Right lung (tissue), 5 donors: ENCODE data around the gene EXTL1. TPM values are rescaled to one million over a fixed set of nuclear protein-coding genes. Genes with fewer than 3 reads are reported as not detected.

Experiments used
- DNase-seq, 2 donors: peaks; one replicate each; pipeline ENCODE4 v3.0.0-alpha.2; 2013
- polyA plus RNA-seq, 5 donors: library from polyadenylated mRNA; unstranded; fragments of 120-200 nt; gene quantifications; one replicate each; pipeline versions ENCODE4 v1.2.1 to v1.2.3, GENCODE V29; 2013; ENCODE audit warnings: inconsistent platforms in 1 of 5, low replicate concordance in 1 of 5; ENCODE audit not compliant: insufficient read length in 5 of 5, insufficient read depth in 1 of 5

The EXTL1 gene
- polyA plus RNA-seq, 5 donors = 0.49 to 1.5 (median 0.51) TPM

DNA sequence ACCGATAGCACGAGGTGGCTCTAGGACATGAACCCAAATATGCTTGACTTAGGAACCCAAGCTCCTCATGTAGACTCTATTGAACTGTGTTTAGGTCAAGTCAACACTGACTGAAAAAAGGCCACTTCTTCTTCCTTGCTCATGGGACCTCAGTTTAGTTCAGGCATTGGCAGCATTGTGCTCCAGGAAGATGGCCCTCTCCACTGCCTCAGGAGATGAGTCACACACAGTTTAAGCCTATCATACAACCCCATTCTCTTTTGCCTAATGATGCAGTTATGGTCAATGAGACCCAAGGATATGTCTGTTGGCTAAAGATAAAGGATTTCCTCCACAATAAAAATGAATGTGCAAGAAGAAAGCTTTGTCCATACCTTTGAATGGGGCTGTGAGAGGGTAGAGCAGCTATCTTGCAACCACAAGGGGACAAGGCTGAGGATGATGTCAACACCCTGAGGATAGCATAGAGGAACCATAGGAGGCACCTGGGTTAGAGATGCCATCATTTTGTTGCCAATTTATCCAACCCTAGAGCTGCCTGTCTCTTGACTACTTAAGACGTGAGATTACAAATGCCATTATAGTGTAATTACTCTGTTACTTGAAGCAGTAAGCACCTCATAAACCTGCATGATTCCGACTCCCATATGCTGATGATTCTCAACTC, 48.9 kb downstream of the EXTL1 start:
- no peak for DNase-seq

- no peak for DNase-seq
Observed at GRCh38 chr1:26070963-26071342, 49.4 kb downstream of the EXTL1 start.

DNA sequence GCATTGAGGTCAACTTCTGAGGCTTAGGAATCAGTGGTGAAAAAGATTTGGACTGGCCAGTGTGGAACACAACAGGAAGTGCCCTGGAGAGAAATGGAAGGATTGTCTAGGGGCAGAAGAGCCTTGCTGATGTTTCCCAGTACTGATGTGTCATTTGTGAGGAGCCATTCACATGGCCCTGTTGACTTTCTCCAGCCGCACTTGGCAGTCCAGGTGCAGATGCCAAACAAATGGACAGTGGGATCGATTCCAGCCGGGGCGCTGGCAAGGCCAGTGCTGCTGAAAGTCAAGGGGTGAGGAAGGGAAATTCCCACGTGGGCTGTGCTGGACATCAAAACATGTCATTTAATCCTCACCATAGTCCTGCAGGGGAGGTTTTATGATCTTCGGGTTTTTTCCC, 50.7 kb downstream of the EXTL1 start:
- no peak for DNase-seq

- no peak for DNase-seq
Observed at GRCh38 chr1:26075421-26076144, 54.0 kb downstream of the EXTL1 start.

- DNase-seq = no peak
Observed at GRCh38 chr1:26077524-26077923, 55.9 kb downstream of the EXTL1 start.

DNA sequence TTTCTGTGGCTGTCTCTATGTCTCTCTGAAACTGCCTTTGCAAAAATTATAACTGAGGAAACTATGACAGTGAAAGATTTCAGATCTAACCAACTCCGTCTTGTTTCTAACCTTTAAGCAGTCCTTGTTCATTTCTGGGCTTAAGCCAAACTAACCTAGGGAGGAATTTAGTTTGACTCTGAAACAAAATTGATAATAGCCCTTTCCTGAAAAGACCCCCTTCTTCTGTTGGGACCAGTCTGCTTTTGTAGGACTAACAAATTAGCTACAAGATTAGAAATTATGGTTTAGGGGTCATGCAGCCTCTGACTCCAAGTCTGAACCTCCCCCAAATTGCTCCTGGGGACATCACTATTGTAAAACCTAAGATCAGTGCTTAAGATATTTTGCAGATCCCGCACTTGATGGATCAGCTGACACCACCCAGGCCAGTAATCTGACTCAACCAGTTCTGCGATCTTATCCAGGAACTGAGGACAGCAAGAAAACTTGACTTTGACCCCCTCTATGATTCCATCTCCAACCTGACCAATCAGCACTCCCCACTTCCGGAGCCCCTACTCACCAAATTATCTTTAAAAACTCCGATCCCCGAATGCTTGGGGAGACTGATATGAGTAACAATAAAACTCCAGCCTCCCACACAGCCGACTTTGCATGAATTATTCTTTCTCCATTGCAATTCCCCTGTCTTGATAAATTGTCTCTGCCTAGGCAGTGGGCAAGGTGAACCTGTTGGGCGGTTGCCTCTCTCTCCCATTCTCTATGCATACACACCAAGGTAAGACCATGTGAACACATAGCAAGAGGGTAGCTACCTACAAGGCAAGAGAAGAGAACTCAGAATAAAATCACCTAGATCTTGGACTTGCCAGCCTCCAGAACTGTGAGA, 57.0 kb downstream of the EXTL1 start:
- DNase-seq = no peak

- no peak for DNase-seq
Observed at GRCh38 chr1:26079178-26079563, 57.6 kb downstream of the EXTL1 start.

GRCh38 chr1:26079960-26080814, 58.6 kb downstream of the EXTL1 start:
- no peak for DNase-seq

GRCh38 chr1:26081267-26082019, 59.9 kb downstream of the EXTL1 start:
- no peak for DNase-seq

DNA sequence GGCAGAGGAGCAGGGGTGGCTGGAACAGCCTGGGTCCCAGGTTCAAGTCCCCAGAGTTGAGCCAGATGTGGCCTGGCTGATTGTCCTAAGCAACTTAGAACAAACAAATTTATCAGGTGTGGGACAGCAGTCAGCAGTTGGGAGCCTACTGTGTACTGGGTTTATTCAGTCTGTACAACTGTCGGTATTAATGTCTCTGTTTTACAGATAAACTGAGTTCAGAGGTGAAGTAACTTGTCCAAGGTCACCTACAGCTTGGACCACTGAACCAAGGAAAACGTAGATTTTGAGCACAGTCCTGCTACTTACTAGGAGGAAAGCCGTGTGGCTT, 60.4 kb downstream of the EXTL1 start:
- DNase-seq = no peak

DNA sequence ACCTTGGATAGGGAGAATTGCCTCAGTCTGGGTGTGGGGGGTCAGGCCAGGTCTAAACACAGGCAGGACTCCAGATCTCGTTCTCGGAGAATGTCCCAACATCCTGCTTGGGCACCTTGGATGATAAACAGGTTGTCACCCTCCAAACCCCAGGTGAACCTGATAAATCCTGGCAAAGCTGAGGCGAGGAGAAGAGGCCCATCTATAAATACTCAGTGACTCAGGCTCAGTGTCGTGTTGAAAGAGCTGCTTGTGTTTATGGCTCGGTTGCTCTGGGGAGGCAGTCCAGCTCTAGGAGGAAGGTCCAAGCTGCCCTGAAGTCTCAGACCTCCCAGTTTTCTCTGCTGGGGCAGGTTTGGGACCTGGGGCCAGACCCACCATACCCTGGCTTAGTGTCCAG, 61.6 kb downstream of the EXTL1 start:
- DNase-seq = no peak

DNA sequence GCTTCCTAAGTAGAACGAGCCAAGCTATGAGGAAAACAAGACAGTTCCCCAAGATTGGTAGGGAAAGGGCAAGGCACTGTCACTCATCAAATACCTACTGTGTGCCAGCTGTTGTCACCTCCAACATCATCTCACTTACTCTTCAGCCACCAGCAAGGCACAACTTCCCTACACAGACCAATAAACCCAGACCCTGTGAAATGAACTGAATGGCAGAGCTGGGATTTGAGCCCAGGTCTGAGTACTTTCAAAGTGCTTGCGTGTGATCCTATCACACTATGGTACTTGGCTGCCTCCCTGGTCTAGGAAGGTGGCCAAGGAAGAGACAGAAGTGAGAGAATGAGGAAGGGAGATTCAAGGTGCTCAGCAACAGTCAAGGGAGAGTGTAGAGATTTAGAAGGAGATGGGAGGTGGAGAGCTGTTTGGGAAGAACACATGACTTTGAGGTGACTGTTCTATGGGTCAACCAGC, 62.6 kb downstream of the EXTL1 start:
- DNase-seq = no peak

DNA sequence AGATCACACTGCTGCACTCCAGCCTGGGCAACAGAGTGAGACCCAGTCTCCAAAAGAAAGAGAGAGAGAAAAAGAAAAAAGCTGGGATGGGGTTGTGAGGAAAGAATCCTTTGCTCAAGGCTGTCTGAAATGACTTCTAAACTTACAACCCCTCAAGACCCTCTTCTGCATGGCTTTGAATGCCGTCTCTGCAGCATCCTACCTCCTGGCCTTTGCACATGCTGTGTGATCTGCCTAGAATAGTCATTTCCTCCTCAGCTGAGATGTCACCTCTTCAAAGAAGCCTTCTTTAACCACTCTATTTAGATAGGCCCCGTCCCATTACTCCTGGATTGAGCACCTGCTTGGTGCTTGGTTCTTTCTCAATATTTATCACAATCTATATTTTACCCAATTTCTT, 63.3 kb downstream of the EXTL1 start:
- DNase-seq = no peak

Other genes starting within 250 kb of the EXTL1 start
- gene SELENON, start 221.6 kb upstream of the EXTL1 start, polyA plus RNA-seq = 100 to 1,000 TPM in 2 of 5 donors, 10 to 100 TPM in 3; 73.7 to 110 (median 88.6) TPM
- 10 to 100 TPM; 71.4 to 89.1 (median 77.6) TPM for gene MTFR1L, start 201.8 kb upstream of the EXTL1 start, polyA plus RNA-seq
- 1 to 10 TPM; 1.9 to 3.3 (median 2.4) TPM for gene AUNIP, start 162.3 kb upstream of the EXTL1 start, polyA plus RNA-seq
- 10 to 100 TPM; 13.8 to 21.2 (median 19.3) TPM for gene PAQR7, start 146.1 kb upstream of the EXTL1 start, polyA plus RNA-seq
- gene STMN1, start 115.4 kb upstream of the EXTL1 start, polyA plus RNA-seq = 1,000 to 10,000 TPM in 3 of 5 donors, 100 to 1,000 TPM in 2; 799 to 1,532 (median 1,016) TPM
- 10 to 100 TPM; 11.6 to 14.1 (median 12.3) TPM for gene PAFAH2, start 23.7 kb upstream of the EXTL1 start, polyA plus RNA-seq
- gene SLC30A2, start 24.3 kb downstream of the EXTL1 start, polyA plus RNA-seq = under 1 TPM; 0.17 to 0.49 (median 0.20) TPM
- gene TRIM63, start 45.9 kb downstream of the EXTL1 start, polyA plus RNA-seq = 1 to 10 TPM in 2 of 5 donors, under 1 TPM in 2, not detected in 1; 0.15 to 2.1 (median 1.3) TPM
- gene PDIK1L, start 90.0 kb downstream of the EXTL1 start, polyA plus RNA-seq = 10 to 100 TPM; 17.2 to 26.9 (median 24.0) TPM
- 1 to 10 TPM; 1.2 to 2.0 (median 1.6) TPM for gene FAM110D, start 137.3 kb downstream of the EXTL1 start, polyA plus RNA-seq
- gene C1orf232, start 147.2 kb downstream of the EXTL1 start, polyA plus RNA-seq = not detected
- gene ZNF593, start 148.1 kb downstream of the EXTL1 start, polyA plus RNA-seq = 10 to 100 TPM in 3 of 5 donors, 1 to 10 TPM in 2; 8.1 to 23.0 (median 14.2) TPM
- 1 to 10 TPM in 4 of 5 donors, under 1 TPM in 1; 0.75 to 2.0 (median 1.2) TPM for gene ZNF593OS, start 150.1 kb downstream of the EXTL1 start, polyA plus RNA-seq
- gene CNKSR1, start 155.7 kb downstream of the EXTL1 start, polyA plus RNA-seq = 10 to 100 TPM; 15.2 to 25.9 (median 24.0) TPM
- gene CATSPER4, start 168.8 kb downstream of the EXTL1 start, polyA plus RNA-seq = under 1 TPM in 1 of 5 donors, not detected in 4; 0.08 TPM
- 10 to 100 TPM; 20.0 to 26.4 (median 21.9) TPM for gene CEP85, start 212.4 kb downstream of the EXTL1 start, polyA plus RNA-seq